HG03354 (cell line): ENCODE measurements around the gene TMEM254.
"Not testable (repeated sequence)": the region's sequence is repeated elsewhere in the genome, so short reads cannot be mapped to it uniquely, and the experiment has no call there.

Experiments
- ATAC-seq: cut with Tn5 transposase; IDR thresholded peaks from one replicate; pipeline ENCODE4 v1.9.1; 2021; ENCODE audit warnings: mild to moderate bottlenecking; ENCODE audit not compliant: unreplicated experiment, poor library complexity, severe bottlenecking

Gene TMEM254

GRCh38 chr10:80126876-80127275 is 48.4 kb downstream of the TMEM254 start:
- ATAC-seq = no peak

- no peak for ATAC-seq
These were observed 53.0 kb downstream of the TMEM254 start for GRCh38 chr10:80131499-80131901.

GRCh38 chr10:80132299-80133139 is 54.1 kb downstream of the TMEM254 start, which contains the start of gene PLAC9:
Gene PLAC9 (plus strand): TSS chr10:80132730. CDS start chr10:80132763, 33 bp downstream.
- ATAC-seq = no peak

GRCh38 chr10:80133206-80133605 is 54.7 kb downstream of the TMEM254 start:
- no peak for ATAC-seq

- not testable (repeated sequence) for ATAC-seq
These were observed 55.2 kb downstream of the TMEM254 start for GRCh38 chr10:80133687-80134086.

GRCh38 chr10:80136134-80136571 is 57.7 kb downstream of the TMEM254 start:
- no peak for ATAC-seq

GRCh38 chr10:80137031-80137862 is 58.8 kb downstream of the TMEM254 start:
- no peak for ATAC-seq

GRCh38 chr10:80137920-80138319 is 59.5 kb downstream of the TMEM254 start:
- no peak for ATAC-seq

GRCh38 chr10:80139265-80139664 is 60.8 kb downstream of the TMEM254 start:
- ATAC-seq = no peak

- no peak for ATAC-seq
These were observed 61.8 kb downstream of the TMEM254 start for GRCh38 chr10:80140251-80140650.

- ATAC-seq = no peak
These were observed 63.4 kb downstream of the TMEM254 start for GRCh38 chr10:80141696-80142460.
